Stimulated activated CD4-positive, alpha-beta T cell treated with anti-CD3 and anti-CD28 coated beads, Interleukin-1b, Interleukin-23, amount 100 ng/mL, for 24 hours (primary cell): Measurements from ENCODE around the gene SMG6.

Source experiments
- DNase-seq, 4 experiments: peaks; one replicate each; pipeline ENCODE4 v3.0.0-alpha.2; 2020; ENCODE audit warnings: low read depth in 4 of 4, low spot score in 1 of 4

SMG6 gene

DNA sequence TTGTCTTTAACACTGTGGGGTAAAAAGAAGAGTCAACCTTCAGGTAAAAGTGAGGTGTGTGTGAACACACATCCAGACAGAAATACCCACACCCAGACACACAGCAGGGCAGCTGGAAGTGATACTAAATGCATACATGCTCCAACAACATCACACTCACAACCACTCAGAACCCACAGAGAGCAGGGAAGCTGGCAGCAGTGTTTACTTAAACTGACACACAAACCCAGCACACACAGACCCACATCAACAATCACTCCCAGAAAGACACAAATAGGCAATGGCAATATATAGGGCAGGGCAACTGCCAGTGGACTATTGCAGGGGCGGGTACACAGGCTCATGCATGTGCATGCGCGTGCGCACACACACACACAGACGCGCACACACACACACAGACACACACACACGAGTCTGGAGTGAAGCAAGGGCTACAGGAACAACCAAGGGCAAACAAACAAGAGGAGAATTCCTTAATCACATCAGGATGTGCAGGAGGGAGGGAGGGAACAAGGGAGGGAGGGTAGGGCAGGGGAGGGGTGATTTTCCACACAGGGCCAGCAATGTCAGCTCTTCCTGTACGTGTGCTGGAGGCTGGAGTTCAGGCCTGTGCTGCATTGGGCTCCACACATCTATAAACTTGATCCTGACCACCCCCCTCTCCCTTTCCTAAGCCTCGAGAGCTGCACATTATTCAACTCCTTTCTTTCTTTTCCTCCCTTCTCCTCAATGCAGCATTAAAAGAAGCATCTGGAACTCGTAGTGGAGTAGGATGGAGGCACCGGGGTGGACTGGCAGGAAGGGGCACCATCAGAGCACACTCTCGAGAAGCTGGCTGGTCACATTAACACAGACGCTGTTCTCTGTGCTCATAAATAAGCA lies 218.6 kb downstream of the SMG6 start:
- no peak for DNase-seq

DNA sequence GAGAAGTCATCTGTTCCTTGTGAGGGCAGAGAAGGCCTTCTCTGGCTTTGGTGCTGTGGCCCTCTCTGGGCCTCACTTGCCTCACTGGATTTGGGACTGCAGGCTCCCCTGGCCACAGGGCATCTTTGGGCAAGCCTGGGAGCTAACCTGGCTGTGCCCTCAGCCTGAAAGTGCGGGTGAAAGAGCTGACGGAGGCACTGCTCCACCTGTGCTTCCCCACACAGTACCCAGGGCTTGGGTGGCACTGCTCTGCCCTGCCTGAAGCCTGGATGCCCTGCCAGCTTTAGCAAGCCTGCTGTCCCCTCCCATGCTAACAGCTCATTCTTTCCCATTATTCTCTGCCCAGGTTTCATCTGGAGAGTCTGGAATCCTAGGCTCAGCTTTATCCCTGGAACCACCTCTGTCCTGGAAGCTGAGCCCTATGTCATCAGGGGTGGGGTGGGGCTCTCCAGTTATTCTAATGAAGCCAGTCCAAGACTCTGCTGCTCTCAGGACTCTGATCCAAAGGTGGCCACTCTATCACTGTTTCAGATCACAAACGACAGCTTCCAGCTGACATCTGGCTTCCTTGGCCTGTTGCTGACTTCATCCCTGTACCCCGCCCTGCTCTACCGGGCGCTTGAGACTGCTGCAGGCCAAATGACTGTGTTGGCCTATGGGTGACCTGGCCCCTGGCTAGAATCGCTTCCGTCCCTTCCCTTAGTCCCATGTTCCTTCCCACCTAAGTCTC lies 219.4 kb downstream of the SMG6 start:
- no peak for DNase-seq

DNA sequence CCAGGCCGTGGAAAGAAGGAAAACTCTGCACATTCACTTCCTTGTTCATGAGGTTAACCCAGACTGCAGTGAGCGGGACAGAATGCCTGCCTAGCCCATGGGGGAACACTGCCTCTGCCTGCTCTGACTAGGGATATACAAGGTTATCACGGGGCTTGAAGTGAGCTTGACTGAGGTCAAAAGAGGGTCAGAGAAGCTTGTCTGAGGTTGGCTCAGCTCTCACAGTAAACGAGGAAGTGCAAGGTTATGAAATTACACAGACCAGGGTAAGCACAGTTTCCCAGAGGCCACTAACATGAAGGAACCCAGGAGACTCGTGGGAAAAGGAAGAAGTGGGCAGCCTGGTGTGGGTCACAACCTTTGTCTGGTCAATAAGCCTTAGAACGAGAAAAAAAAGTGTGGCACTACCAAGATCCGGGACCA lies 220.0 kb downstream of the SMG6 start:
- no peak for DNase-seq

DNA sequence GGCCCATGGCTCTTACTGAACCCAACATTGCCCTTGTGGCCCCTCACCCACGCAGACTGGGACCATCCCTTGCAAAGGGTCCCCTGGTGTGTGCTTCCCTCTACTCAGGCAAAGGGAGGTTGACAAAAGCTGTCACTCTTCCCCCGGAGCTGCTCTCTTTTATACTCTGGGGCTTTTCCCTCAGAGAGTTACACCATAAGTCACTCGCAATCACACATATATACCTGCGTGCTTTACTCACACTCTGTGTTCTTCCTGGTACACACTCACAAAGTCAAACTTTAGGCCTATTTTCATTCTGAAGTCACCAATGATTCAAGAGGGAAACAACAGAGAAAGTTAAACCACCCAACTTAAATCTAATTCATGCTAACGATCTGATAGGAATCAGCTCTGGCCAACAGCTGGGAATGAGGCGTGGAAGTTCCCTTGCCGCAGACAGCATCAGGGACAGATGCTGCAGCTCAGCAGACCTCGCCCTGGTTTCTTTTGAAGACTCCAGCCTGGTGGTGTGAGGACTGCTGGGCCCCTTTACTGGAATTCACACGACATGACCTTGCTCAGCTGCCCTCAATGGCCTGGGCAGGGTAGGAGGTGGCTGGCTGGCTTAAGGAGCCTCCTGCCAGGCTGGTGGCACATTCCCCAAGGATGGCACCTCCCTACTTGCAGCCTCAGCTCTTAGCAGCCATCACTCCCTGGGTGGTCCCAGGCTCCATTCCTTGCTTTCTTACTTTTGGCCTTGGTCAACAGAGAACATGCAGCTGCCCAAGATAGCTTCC lies 221.4 kb downstream of the SMG6 start:
- DNase-seq = no peak

DNA sequence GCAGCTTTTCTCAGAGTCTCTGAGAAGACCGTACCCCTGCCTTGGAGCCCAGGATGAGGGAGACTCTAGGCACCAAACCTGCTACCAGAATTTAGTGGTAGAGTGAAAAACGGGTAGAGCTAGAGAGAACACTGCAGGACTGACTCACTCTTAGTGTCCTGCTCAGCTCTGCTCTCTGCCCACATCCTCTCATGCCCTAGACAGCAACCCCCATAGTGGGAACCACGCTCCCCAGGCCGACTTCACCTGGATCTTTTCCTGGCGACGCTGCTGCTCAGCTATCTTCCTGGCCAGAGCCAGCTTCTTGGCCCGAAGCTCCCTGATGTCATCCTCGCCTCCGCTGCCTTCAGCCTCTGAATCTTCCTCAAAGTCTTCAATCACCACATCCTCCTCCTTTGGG lies 222.0 kb downstream of the SMG6 start:
- no peak for DNase-seq

DNA sequence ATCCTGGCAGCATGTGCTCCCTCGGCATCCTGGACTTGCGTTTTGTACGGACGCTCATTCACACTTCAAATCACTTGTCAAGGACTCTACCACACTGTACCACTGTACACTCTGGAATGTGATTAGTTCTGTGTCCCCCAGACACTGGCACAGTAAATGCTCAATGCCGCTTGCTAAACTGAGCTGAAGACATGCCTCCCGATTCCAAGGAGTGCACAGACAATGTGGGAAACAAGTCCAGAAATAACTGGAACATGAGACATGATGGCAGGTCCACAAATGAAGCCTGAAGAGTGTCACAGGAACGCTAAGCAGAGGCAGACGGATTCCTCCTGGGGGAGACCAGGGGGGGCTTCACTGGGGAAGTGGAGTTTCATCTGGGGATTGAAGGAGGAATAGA lies 226.5 kb downstream of the SMG6 start:
- DNase-seq = no peak

DNA sequence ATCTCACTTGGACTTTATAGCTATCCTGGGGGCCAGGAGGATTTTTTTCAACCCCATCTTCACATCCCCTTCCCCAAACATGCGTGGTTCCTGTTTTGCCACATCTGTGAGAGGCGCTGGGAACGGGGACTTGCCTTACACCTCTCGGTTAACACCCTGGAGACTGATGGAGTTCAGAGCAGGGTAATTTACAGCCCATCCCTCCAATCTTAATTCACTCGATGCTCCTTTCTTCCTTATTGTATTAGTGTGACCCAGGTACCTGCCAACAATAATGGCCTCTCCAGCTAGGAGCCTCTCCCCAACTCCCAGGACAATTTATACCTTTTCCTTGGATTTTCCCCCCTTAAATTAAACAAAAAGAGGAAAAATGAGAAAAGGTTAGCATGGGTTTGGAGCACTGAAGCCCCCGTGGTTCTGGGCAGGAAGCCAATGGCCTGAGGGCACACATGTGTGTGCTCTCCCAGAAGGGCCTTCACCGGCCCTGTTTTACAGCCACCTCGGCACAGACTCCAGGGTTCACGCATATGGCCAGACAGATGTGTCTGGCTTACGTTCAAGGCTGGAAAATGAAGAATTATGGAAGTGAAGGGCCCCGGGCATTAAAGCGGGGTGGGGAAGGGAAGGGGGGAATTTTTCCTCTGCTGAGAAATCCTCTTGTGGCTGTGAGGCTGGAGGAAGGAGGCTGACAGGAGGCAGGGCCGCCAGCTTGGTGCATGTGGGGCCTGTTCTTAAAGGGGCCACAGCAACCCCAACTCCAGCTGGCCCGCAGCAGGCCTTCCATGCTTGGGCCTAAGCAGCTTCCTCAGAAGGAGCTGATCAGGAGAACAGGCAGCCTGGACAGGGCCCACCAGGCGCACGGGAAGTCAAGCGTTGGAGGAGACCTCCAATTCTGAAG lies 227.2 kb downstream of the SMG6 start:
- DNase-seq = no peak

DNA sequence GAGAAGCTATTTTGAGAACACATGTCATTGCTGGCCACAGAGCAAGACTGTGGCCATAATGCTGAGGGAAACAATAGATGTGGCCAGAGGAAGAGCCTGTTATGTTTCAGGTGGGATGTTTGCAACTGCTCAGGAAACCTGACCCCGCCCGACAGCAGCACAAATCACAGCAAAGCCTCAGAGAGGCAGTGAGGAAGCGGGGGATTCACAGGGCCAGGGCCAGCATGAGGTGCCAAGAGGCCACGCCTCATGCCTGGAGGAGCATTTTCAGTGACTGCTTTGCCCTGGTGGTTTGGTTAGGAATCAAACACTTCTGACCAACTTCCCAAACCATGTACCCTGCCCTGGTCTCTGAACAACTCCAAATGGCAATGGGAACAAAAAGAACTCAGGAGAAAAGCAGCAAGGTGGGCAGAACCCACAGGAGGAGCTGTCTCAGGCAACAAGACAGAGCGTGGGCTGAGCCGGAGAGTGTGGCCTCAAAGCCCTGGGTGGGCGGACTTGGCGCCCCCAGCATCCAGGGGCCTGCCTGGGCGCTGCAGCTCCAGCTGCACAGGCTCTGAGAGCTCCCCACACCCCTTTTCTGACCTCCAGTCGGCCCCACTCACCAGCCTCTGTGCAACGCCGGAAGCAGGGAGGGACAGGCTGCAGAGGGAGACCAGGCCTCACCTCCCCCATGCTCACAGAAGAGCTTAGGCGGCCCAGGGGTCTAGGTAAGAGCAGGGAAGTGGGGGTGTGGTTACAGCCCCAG lies 228.1 kb downstream of the SMG6 start:
- DNase-seq = no peak

DNA sequence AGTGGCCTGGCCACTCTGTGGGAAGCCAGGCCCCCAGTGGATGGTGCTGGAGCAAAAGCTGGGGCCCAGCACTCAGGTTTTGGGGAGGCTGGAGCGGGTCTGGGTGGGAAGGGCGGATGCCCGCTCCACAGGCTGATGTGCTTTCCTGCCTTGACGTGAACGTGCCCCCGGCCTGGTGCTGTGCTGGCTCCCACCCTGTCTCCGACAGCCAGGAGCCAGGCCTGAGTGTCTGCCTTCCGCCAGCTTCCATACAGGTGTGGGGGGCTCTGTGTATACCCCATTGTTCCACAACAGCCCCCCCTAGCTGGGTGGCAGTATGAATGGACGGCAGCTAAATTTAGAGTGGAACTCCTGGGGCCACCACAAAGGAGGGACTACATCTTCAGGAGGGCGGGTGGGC lies 228.7 kb downstream of the SMG6 start:
- DNase-seq = no peak

DNA sequence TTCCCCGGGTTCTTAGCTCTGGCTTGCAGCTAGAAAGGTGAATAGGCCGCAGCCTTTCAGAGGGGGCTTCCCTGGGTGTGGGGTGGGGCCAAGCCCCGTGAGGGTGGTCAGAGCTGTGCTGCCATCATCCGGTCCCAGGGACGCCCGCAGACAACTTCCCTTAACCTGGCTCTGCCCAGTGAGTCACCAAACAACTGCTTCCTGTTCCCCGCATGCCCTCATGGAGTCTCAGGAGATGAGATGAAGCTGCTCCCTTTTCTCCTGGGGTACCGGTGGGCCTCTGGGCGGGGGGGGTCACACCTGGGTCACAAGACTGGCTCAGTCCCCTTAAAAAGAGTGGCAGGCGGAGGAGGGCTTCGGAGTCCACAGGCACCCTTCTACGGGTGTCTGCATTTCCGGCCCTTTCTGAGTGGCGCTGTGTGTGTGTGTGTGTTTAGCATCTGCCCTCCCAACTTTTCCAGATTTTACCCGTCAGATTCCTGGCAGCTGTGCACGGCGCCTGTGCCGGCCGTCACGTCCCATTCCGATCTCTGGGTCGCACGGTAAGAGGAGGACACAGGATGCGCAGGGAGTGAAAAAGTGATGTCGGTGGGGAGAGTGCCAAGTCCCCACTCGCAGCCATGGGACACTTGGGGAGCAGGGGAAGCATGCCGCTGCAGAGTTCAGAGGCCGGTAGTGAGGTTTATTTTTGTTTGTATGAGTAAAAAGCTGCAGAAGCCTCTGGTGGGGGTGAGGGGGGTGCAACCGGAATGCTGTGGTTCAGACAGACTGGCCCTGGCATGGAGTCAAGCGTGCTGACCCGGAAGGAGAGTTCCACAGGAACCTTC lies 231.9 kb downstream of the SMG6 start:
- DNase-seq = no peak

DNA sequence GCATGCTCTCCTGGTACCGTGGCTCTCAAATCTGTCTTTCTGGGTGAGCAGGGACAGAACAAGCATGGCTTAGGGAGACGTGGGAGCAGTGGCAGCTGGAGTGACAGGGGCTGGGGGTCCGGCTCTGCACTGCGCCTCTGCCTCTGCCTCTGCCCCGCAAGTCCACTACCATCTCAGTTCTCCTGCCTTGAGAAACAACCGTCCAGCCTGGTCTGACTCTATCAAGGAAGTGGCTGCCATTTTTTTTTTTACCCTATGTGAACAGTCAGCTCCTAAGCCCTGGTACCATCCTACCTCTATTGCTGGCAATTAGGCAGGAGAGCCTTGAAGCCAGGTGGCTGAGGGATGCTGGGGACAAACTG lies 232.6 kb downstream of the SMG6 start:
- no peak for DNase-seq

DNA sequence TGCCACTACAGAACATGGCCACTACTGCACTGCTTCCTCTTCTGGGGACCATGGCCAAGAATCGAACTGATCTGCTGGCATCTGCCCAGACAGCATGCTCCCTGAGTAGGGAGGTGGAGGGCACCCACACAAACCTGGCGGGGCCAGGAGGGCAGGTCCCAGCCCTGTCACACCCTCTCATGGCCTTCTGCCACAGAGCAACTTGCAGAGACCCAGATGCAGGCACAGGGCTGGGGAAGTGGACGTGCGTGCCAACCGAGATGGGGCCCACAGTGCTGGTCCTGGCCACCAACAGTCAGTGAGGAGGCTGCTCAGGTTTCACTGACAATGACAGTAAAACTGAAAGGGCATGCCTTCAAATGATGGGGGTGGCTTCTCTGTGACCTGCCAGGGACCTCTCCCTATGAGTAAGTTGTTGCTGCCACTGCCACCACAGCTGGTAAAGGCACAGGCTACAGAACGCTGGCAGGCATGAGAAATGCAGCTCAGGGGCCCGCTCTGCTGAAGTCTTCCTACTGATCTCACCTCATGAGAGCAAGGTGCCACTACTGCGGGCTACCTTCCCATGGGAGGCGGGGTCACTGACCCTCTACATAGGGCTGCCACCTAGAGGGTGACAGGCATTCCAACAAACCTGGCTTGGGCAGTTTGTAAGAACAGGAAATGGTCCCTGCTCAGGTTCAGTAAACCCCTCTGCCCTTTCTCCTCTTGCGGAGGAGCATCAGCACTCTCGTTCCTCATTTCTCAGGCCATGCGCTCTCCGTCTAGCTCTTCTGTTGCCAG lies 233.2 kb downstream of the SMG6 start:
- peak in 1 of 4 experiments; percentile 64 for DNase-seq

DNA sequence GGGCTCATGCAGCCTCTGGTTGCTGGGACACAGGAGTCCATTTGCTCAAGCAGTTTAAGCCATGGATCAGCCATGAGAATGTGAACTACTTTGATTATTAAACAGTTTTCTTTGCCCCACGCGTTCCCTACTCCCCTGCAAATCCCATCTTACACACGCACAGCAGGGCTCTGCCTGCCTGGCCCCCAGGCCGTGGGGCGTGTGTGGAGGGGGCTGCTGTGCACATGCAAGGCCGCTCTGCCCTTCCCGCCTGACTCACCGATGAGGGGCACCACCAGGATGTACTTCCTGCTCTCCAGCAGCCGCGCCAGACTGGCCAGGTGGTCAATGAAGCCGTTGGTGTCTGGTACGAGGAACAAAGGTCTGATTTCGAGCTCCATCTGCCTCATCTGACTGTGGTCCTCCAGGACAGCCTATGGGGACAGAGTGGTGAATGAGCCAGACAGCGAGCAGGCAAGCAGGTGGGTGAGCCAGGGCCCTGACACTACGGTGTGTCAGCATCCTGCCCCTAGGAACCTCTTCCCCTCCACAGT lies 235.0 kb downstream of the SMG6 start:
- no peak for DNase-seq

DNA sequence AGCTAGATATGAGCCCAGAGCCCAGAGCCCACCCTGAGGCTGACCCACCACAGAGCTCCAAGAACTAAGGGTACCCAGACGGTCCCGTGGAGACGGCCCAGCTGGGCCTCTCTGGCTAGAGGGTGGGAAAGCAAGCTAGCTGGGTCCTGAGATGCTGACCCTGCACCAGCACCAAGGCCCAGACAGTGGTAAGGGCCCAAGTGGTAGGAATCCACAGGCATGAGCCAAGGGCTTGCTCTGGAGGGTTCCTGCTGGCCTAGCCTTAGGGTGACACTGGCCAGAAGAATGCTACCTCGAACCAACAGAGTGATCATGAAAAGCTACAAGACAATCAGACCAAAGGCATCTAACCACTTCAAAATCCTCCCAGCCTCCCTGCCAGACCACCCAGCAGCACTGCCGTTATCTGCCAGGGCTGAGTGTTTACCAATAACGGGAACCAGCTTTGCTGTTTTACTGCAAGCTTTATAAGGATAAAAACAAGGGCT lies 235.5 kb downstream of the SMG6 start:
- DNase-seq = no peak

DNA sequence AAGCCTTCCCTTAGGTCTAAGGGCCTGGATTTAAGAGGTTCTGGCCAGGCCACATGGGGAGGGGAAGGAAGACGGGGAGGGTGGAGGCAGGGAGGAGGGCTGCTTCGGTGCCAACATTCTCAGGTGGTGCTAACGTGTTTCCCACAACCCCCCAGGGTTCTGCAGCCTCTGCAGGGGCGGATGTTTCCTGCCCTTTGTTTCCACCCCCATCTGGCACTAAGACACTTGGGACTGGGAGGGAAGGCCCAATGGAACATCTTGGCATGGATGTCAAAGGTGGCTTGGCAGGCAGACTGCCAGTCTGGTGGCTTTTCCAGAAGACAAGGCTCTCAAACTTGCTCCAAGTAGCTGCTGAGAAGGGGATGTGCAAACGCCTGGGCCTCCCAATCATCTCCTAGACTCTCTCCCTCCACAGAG lies 236.0 kb downstream of the SMG6 start:
- no peak for DNase-seq

DNA sequence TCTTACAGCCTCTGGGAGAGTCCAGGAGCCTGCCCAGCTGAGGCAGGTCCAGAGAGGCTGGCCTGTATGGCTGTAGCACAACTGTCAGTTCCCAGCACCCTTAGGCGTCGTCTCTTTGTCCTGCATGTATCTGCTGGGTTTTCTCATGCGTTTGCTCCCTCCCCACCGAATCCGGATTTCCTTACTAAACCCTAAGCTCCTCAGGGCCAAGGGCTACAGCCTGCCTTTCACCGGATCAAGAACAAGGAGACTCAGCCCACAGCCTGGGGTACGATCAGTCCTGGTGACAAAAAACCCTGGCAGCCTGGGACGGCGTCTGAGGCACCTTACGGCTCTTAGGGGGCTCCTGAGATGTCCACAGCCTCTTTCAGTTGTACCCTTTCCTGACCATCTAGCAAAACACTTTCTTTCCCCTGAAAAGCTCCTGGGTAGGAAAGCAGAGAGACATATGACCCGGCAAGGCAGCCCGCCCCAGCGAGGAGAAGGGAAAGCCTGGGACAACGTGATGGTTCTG lies 236.5 kb downstream of the SMG6 start:
- no peak for DNase-seq

DNA sequence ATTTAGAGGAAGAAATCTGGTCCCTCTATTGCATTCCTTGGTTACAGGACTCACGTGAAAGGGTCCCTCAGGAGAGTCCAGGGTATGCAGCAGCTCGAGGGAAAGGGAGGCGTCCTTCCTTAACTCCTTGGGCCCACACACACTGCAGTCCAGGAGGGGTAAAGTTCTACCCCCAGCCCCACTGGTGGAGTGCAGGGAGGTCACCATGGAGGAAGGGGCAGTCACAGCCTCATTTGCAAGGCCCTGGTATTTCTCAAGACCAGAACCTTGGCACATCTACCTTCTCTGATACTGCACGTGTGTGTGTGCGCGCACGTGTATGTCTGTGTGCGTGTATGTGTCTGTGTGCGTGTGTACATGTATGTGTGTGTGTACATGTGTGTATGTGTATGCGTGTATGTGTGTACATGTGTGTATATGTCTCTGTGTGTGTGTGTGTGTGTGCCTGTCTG lies 237.6 kb downstream of the SMG6 start:
- no peak for DNase-seq
